Activated CD4-positive, alpha-beta T cell treated with anti-CD3 and anti-CD28 coated beads, Interleukin-2, amount 50 U/mL, for 4 hours (primary cell): ENCODE measurements around the gene AP2A1.
"Not testable (repeated sequence)": the region's sequence is repeated elsewhere in the genome, so short reads cannot be mapped to it uniquely, and the experiment has no call there.

Experiments
- DNase-seq, 2 experiments: peaks; one replicate each; pipeline ENCODE4 v3.0.0-alpha.2; 2020

The AP2A1 gene

GRCh38 chr19:49766930-49767299, at the start of gene AP2A1:
TSS of gene AP2A1 (plus strand) at chr19:49767001. CDS start at chr19:49767134, 133 bp downstream.
- no peak for DNase-seq

DNA sequence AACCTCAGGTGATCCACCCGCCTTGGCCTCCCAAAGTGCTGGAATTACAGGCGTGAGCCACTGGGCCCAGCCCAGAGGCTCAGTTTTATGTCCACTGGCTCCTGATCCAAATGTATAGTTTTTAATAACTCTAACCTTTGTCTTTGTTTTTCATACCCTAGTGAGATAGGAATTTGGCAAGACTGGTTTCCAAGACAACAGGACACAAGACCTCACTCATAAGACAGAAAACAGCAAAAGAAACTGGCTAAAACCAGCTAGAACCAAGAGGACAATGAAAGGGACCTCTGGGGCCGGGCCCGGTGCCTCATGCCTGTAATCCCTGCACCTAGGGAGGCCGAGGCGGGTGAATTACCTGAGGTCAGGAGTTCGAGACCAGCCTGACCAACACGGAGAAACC, 48.3 kb upstream of the AP2A1 start:
- DNase-seq, result no peak

- DNase-seq, result no peak
Observed at GRCh38 chr19:49718991-49719390, 47.8 kb upstream of the AP2A1 start.

- not testable (repeated sequence) for DNase-seq
Observed at GRCh38 chr19:49719420-49719819, 47.4 kb upstream of the AP2A1 start.

DNA sequence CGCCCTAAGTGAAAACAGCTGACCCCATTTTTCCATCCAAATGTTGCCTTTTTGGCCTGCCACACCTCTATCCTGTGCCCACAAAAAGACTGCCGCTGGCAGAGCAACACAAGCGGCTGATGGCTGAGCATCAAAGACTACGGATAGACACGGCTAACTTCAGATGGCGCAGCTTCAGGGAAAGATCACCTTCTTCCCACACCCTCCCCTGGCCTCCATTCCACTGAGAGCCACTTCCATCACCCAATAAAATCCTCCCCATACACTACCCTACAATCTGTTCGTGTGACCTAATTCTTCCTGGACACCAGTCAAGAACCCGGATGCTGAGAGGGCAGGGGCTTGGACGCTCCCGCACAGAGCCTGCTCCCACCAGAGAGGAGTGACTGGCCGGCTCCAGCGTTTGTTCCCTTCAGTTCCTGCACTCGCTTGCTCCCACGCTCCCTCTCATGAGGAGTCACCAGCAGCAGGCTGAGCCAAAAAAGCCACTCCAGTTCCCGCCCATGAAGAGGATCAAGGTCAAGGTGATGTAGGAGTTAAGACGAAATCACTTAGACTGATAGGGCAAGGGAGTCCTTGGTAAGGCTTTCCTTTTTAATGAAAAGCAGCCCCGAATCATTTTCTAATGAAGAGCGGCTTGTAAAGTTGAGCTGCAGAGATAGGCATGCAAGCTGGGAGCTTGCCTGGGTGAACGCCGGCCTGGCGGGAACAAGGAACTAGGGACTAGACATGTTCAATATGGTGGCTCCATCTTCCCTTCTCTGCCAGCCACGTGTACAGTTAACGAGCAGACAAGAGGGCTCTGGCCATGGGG, 39.4 kb upstream of the AP2A1 start:
- no peak for DNase-seq

DNA sequence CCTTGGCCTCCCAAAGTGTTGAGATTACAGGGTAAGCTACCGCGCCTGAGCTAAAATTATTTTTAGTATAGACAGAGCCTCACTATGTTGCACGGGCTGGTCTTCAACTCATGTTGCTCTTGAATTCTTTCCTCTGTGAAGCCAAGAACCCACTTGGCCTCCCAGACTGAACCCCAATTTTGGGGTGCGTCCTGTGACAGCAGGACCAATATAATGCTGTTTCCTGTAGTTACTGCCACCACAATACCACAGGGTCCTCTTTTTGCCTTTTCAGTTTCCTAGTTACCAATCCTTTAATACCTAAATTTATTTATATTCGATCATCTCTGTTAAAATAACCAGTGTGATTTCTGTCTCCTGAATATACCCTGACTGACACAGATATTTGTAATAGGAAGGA, 36.6 kb upstream of the AP2A1 start:
- no peak for DNase-seq

DNA sequence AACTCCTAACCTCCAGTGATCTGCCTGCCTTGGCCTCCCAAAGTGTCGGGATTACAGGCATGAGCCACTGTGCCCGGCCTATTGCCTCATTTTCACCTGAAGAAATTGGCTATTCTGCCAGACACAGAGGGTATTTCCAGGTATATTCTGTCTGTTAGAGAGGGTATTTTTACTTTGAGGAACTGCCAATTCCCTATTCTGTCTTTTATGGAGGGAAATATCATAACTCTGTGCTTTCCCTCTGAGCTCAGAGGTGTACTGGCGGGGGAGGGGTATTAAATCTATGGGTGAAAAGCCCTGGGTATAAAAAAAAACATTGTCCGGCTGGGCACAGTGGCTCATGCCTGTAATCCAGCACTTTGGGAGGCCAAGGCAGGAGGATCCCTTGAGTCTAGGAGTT, 28.5 kb upstream of the AP2A1 start:
- no peak for DNase-seq

- no peak for DNase-seq
Observed at GRCh38 chr19:49739098-49739497, 27.7 kb upstream of the AP2A1 start.

- no peak for DNase-seq
Observed at GRCh38 chr19:49739933-49740332, 26.9 kb upstream of the AP2A1 start.

DNA sequence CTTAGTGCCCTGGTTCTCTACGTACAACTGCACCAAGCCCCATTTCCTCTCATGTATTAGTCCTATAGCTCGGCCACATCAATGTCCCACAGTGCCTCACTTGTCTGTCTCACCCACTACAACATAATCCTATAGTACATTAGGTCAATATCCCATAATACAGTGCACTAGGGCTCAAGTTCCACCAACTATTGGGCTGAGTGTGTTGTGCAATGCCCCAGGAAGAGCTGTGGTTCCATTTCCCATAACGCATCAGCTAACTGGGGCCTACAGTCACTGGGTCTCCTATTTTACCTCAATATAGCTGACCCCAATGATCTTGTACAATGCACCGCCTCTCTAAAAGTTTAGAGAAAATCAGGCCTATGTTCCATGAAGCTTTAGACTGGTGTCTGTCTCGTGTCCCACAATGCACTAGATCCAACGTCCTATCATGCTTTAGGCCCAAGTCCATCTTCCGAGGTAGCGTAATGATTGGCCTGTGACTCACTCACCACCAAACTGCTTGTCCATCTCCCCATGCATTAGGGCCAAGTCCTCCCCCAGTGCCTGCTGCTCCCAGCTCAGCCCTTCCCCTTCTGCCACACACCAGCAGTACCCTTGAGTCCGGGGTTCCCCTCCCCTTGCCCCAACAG, 25.5 kb upstream of the AP2A1 start:
- no peak for DNase-seq

DNA sequence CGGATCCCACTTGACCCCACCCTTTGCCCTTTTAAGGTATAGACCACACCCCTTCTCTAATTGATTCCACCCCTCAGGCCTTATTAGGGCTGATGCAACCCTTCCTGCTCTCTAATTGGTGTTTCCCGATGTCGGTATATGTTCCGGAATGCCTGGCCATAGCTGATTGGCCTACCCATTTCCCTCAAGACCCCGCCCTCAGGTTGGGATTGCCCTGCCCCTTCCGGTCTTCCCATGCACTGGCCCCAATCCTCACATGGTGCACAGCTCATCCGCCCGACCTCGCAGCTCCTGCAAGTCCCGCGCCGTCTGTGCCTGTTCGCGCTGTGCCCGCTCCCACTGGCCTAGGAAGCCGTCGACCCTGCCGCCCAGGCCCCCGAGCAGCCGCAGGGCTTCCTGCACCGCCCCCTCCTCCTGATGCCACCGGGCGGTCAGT, 21.8 kb upstream of the AP2A1 start:
- DNase-seq, result no peak

DNA sequence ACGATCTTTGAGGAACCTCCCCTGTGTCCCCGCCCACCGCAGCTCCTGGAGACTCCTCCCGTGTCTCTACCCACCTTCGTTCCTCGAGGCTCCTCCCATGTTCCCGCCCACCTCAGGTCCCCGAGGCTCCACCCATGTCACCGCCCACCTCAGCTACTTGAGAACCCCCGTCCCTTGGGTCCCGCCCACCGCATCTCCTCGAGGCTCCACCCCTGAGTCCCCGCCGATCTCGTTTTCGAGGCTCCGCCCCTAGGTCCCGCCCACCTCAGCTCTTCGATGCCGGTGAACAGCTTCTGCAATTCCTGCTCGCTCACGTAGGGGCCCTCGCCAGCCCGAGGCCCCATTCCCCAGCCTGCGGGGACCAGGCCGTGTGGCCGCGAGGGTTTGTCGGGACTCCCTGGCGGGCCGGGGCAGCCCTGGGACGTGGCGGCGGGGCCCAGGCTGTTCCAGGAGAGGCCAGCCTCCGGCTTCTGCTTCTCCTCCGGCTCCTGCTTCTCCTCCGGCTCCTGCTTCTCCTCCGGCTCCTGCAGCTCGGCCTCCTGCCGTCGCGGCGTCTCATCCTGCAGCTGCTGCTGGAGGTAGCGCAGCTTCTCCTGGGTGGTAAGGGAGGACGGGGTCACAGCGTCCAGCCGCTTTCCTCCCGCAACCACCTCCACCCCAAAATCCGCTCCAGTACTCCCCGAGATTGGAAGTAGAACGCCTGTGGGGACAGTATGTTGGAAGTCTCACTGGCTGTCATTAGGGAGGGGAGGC, 20.4 kb upstream of the AP2A1 start:
- peak; percentile 28 for DNase-seq

DNA sequence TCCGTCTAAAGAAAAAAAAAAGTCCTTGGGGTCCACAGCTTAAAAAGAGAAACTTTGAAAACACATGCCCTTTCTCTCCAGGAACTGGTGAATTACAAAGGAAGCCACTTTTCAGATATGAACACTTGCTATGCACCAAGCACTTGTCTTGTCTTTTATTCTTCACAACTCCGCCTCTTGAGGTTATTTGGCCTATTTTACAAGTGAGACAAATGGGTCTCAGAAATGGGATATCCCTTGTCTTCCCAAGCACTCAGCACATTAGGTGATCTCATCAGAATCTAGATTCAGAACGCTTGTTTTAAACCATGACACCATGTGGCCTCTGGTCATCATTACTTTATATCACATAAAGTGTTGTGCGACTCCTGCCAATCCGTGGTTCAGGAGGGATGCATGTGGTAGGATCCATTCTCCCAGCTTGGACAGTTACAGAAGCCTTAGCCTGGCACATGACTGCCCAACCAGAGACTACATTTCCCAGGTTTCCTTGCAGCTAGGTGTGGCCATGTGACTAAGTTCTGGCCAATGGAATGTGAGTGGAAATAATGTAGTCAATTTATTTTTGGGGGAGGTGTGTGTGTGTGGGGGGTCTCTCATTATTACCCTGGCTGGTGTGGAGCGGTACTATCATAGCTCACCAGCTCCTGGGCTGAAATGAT, 17.6 kb upstream of the AP2A1 start:
- DNase-seq, result no peak

DNA sequence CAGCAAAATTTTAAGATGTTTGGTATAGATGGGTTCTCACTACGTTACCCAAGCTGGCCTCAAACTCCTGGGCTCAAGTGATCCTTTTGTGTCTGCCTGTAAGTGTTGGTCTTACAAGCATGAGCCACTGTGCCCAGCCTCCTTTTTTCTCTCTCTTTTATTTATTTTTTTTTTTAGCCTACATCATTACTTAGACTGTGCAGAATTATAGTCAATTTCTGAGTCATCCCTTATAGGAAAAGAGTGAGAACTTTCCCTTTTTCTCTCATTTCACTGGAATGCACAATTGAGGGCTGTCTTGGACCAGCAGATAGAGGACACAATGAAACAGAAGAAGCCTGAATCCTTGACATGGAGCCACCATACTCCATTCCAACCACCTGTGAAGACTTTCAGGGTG, 17.0 kb upstream of the AP2A1 start:
- DNase-seq, result no peak

DNA sequence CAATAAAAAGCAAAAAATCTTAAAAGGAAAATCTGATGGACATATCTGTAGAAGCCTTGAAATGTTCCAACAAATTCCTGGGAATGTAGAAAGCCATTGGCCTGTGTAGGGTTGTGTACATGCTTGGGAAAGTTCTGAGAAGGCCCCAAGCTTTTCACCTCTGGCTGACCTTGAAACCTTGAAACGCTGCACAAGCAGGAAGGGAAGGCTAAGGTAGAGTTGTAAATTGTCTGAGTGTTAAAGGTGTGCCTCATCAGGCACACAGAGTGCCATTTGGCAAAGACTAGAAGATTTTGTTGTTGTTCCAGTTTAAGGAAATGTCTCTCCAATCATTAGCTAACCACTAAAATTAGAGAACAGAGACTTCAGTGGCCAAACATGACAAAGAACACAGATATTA, 14.1 kb upstream of the AP2A1 start:
- DNase-seq, result no peak

GRCh38 chr19:49755956-49756355, 10.8 kb upstream of the AP2A1 start:
- DNase-seq, result no peak

GRCh38 chr19:49758292-49758691, 8.5 kb upstream of the AP2A1 start:
- no peak for DNase-seq

- no peak for DNase-seq
Observed at GRCh38 chr19:49761249-49761624, 5.6 kb upstream of the AP2A1 start.

DNA sequence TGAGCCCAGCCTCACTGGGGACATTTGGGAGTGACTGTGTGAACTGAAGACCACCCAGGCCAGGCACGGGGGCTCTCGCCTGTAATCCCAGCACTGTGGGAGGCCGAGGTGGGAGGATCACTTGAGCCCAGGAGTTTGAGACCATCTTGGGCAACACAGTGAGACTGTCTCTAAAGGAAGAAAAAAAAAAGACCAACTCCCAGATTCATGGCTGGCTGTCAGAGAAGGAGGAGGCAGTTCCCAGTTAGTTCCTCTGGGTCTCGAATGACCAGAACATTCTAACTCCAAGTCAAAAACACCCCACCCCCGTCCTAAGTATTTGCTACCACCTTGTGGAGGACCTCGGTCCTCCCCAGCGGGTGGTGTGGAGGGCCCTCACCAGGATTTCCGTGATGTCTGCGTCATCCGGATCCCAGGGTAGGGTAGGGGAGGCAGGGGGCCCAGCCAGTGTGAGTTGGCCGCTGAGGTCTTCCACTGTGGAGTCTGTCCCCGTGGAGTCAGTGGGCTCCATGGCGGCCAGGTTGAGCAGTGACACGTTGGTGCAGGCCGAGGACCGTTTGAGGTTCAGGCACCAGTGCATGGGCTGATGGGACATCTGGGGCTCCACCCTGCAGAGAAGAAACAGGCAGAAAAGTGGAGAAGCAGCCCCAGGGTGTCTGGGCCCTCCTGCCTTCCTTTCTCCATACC, 5.0 kb upstream of the AP2A1 start:
- no peak for DNase-seq

GRCh38 chr19:49763230-49763629, 3.6 kb upstream of the AP2A1 start, which contains the start of gene TSKS:
TSS of gene TSKS (minus strand) at chr19:49763306. CDS start at chr19:49763247, 59 bp downstream.
- DNase-seq, result no peak

DNA sequence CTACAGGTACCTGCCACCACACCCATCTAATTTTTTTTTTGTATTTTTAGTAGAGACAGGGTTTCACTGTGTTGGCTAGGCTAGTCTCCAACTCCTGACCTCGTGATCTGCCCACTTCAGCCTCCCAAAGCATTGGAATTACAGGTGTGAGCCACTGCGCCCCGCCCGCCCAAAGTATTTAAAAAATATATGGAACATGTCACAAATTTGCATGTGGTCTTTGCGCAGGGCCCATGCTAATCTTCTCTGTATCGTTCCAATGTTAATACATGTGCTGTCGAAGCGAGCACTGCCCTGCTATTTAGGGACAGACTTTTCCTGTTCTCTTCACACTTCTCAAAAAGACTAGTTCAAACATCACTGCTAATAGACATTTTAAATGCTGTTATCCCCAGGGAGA, 2.5 kb upstream of the AP2A1 start:
- no peak for DNase-seq
